GM12801 (cell line): Measurements from ENCODE around the gene RNPEPL1.

Source experiments
- TF ChIP-seq, protein P1 (sequence below): IDR thresholded peaks from one replicate; pipeline ENCODE4 v1.5.1; 2011; ENCODE audit warnings: control low read depth; ENCODE audit not compliant: insufficient read length; ENCODE audit errors: extremely low read depth

The RNPEPL1 gene

DNA sequence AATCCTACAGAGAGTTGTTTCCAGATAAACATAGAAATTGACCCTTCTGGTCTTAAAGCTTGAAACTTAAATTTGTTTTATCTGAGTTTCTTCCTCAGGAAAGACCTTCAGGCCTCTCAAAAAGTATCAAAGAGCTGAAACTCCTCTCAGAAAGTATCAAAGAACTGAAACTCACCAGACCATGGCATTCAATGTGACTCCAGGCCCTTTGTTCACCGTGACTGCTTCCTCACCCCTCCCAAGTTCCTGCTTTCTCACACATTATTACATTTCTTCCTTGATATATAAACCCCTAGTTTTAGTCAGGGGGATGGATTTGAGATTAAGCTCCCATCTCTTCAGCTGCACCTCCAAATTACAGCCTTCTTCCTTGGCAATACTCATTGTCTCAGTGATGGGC is 16.5 kb upstream of the RNPEPL1 start:
- TF ChIP-seq, protein P1, sequence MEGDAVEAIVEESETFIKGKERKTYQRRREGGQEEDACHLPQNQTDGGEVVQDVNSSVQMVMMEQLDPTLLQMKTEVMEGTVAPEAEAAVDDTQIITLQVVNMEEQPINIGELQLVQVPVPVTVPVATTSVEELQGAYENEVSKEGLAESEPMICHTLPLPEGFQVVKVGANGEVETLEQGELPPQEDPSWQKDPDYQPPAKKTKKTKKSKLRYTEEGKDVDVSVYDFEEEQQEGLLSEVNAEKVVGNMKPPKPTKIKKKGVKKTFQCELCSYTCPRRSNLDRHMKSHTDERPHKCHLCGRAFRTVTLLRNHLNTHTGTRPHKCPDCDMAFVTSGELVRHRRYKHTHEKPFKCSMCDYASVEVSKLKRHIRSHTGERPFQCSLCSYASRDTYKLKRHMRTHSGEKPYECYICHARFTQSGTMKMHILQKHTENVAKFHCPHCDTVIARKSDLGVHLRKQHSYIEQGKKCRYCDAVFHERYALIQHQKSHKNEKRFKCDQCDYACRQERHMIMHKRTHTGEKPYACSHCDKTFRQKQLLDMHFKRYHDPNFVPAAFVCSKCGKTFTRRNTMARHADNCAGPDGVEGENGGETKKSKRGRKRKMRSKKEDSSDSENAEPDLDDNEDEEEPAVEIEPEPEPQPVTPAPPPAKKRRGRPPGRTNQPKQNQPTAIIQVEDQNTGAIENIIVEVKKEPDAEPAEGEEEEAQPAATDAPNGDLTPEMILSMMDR: no peak

DNA sequence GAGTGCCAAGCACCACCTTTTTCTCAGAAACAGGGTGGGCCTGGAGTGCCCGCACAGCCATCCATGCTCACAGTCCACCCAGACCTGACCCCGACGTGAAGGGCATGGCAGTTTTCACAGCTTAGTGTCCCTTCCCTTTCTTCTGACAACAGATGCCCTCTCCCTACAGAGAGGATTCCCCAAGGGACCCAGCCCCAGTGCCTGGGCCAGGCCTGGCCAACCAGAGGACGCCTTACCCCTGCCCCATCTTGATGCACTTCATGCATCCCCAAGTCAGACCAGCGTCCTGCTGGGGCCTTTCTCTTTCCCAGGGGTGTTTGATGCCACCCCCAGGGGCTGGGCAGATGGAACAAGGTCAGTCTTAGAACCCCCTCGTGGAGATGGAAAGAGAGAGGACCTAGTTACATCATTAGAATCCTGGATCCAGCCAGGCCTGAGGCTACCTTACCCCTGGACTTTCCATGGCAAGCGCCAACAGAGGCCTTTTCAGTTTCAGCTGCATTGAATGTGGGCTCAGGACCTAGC is 14.3 kb upstream of the RNPEPL1 start:
- TF ChIP-seq, protein P1: no peak

DNA sequence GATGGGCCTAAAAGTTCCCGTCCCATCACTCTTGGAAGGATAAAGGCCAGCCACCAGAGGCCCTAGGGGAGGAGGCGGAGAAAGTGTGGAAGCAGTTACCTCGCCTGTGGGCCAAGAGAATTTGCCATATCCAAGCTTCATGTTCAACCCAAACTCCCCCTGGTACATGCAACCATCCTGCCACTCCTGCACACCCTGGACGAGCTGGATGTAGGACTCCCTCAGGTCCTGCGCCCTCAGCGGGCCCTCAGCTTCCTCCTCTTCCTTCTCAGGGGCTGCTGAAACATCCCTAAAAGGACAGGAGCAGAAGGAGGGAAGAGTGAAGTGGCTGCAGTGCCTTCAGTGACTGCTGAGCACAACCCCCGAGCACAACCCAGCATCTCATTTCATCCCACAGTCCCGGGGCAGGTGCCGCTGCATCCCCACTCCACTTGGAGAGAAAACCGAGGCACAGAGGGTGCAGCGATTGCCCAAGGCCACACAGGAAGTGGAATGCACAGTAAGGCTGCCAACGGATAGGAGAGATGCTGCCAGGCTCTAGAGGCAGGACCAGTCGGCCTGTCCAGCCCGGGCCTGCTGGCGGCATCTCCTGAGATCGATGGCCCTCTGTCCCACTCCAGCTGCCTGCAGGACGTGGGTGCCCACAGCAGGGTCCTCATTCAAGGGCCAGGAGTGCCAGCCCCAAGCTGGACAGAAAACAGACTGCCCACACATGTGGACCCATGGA is 13.4 kb upstream of the RNPEPL1 start:
- TF ChIP-seq, protein P1: no peak

DNA sequence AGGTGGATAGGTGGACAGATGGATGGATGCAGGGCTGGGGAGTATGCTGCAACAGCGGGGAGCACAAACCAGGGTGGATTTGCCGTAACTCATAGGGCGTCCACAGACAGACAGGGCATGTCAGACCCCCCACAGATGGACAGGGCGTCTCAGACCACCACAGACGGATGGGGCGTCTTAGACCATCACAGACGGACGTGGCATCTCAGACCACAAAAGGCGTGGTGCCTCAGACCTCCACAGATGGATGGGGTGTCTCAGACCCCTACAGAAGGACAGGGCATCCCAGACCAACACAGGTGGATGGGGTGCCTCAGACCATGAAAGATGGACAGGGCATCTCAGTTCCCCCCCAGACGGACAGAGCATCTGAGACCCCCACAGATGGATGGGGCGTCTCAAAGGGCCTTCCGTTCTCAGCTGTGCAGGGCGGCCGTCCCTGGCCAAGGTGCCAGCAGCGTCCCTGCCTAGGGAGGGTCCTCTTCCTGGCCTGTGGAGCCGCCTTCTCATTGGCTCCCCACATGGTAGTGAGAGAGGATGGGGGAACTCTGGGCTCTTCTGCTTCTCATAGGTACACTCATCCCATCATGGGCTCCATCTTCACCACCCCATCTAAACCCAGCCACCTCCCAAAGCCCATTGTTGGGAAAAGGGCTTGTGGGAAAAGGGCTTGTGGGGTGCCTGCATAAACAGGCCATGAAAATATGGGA is 12.6 kb upstream of the RNPEPL1 start:
- TF ChIP-seq, protein P1: no peak

DNA sequence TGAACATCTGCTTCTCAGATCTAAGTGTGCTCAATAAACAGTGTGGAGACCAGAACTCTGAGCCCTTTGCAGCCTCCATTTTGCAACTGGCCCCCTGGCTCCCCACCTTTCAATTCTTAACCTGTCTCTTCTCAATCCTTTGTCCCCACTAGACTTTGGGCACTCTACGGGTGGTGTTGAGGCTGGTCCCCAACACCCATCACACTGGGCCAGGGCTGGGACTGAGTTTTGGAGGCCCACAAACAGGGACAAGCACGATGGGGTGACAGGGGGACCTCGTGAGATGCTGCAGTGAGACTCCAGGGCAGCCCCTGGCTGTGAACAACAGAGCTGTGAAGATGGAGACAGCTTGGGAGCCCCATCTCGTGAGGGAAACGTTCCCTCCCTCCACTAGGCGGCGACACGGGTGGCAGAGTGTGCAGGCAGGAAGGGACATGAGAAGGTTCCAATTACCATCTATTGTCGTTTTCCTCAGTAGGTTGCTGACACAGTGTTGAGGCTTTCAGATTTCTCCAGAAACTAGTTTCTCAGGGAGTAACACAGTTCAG is 11.7 kb upstream of the RNPEPL1 start:
- TF ChIP-seq, protein P1: no peak

DNA sequence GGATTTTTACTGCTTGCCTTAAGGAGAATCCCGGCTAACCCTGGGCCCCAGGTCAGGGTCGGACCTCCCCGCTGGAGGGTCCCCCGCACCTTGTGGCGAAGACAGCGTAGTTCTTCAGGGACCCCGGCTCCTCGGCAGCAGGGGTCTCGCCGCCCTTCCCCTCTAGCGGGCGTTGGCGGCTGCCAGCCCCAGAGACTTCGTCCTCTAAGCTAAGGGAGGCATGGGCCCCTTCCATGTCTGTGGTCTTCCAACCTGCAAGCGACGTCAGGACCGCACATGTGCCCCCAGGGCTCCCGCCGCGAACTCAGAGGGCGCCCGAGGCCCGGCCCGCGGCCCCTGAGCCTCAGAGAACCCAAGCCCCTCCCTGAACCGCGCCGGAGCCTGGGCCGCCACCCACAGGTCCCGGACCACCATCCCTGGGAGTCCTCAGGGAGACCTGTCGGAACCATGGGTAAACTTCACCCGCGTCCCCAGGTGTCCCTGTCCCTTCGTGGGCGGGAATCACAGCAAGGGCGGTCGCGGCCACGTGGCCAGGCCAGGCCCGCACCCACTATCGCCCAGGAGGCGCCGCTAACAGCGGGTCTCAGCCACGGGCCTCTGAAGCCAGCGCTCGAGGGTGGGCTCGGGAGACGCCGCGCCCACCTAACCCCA is 11.1 kb upstream of the RNPEPL1 start:
- TF ChIP-seq, protein P1: no peak

DNA sequence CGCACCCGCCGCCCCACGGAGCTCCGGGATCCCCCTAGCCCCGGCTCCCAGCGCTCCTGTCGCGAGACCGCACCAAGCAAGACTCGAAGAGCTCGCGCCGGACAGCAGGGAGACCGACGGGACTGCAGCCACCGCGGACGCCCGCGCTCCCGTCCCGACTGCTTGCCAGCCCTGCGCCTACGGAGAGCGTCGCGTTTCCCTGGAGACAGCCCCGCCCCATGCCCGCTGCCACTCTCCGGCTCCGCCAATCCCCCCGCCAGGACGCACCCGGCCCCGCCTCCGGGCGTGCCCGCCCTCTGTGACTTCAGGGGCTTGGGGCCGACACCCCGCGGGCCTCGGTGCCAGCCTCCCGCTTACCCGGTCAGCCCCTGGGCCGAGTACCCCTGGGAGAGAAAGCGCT is 10.5 kb upstream of the RNPEPL1 start, which contains the start of gene ANKMY1:
Gene ANKMY1, minus strand, starts transcription at position 181 of the 400 bp plus-strand sequence. CDS start 653 bp downstream, outside the sequence.
- TF ChIP-seq, protein P1: no peak
